Trophoblast cell (in vitro differentiated cells and primary cell): ENCODE results near the gene EMID1.

Experiments used
- DNase-seq, 2 donors: peaks; one replicate each; pipeline ENCODE4 v3.0.0-alpha.2; 2016
- H2AFZ ChIP-seq: 2 replicates; pipeline ENCODE4 v1.6.1; 2013; ENCODE audit warnings: low read length, moderate library complexity, mild to moderate bottlenecking; ENCODE audit not compliant: insufficient read depth, poor library complexity
- H2AK5ac ChIP-seq: 2 replicates; pipeline ENCODE4 v1.6.1; 2013; ENCODE audit warnings: mild to moderate bottlenecking, low read length
- H2BK120ac ChIP-seq: 2 replicates; pipeline ENCODE4 v1.6.1; 2013; ENCODE audit warnings: low read length, mild to moderate bottlenecking, moderate library complexity; ENCODE audit not compliant: insufficient read depth, poor library complexity
- H2BK12ac ChIP-seq: 2 replicates; pipeline ENCODE4 v1.6.1; 2013; ENCODE audit warnings: mild to moderate bottlenecking, low read length, moderate library complexity
- H2BK5ac ChIP-seq: 2 replicates; pipeline ENCODE4 v1.6.1; 2013; ENCODE audit warnings: low read length, low read depth, moderate library complexity, mild to moderate bottlenecking; ENCODE audit not compliant: poor library complexity
- H3K14ac ChIP-seq: 2 replicates; pipeline ENCODE4 v1.6.1; 2013; ENCODE audit warnings: mild to moderate bottlenecking, low read length
- H3K18ac ChIP-seq: 2 replicates; pipeline ENCODE4 v1.6.1; 2013; ENCODE audit warnings: mild to moderate bottlenecking, low read length
- H3K23ac ChIP-seq: 2 replicates; pipeline ENCODE4 v1.6.1; 2013; ENCODE audit warnings: low read length
- H3K27ac ChIP-seq: 2 replicates; pipeline ENCODE4 v1.5.1; 2013; ENCODE audit warnings: low read depth, mild to moderate bottlenecking, inconsistent platforms, low read length, moderate library complexity
- H3K27me3 ChIP-seq: 2 replicates; pipeline ENCODE4 v1.6.1; 2013; ENCODE audit warnings: inconsistent platforms, mild to moderate bottlenecking, low read length, moderate library complexity; ENCODE audit not compliant: insufficient read depth
- H3K36me3 ChIP-seq, 2 experiments: 1 replicate in 1 of 2; 2 replicates in 1 of 2; pipeline ENCODE4 v1.6.1; 2013; ENCODE audit warnings: low read length in 2 of 2, mild to moderate bottlenecking in 2 of 2, moderate library complexity in 1 of 2; ENCODE audit not compliant: insufficient read depth in 2 of 2, control insufficient read depth in 1 of 2
- H3K4ac ChIP-seq: 2 replicates; pipeline ENCODE4 v1.6.1; 2013; ENCODE audit warnings: low read depth, mild to moderate bottlenecking, low read length, moderate library complexity
- H3K4me1 ChIP-seq, 2 experiments: 1 replicate in 1 of 2; 2 replicates in 1 of 2; pipeline ENCODE4 v1.6.1; 2013; ENCODE audit warnings: low read length in 2 of 2, mild to moderate bottlenecking in 2 of 2, moderate library complexity in 1 of 2; ENCODE audit not compliant: insufficient read depth in 2 of 2, control insufficient read depth in 1 of 2
- H3K4me2 ChIP-seq: 2 replicates; pipeline ENCODE4 v1.6.1; 2013; ENCODE audit warnings: inconsistent platforms, mild to moderate bottlenecking, low read length, moderate library complexity
- H3K4me3 ChIP-seq: 2 replicates; pipeline ENCODE4 v1.5.1; 2013; ENCODE audit warnings: mild to moderate bottlenecking, low read depth, low read length, inconsistent platforms
- H3K79me1 ChIP-seq: one replicate; pipeline ENCODE4 v1.6.1; 2013; ENCODE audit warnings: low read length
- H3K79me2 ChIP-seq: 2 replicates; pipeline ENCODE4 v1.6.1; 2013; ENCODE audit warnings: low read length, mild to moderate bottlenecking; ENCODE audit not compliant: control insufficient read depth, insufficient read depth, poor library complexity
- H3K9ac ChIP-seq: 2 replicates; pipeline ENCODE4 v1.6.1; 2013; ENCODE audit warnings: mild to moderate bottlenecking, low read length
- H3K9me3 ChIP-seq: 2 replicates; pipeline ENCODE4 v1.6.1; 2013; ENCODE audit warnings: low read depth, mild to moderate bottlenecking, control low read depth, inconsistent platforms, low read length; ENCODE audit not compliant: insufficient read depth
- H4K12ac ChIP-seq: 2 replicates; pipeline ENCODE4 v1.6.1; 2013; ENCODE audit warnings: low read depth, mild to moderate bottlenecking, low read length, moderate library complexity
- H4K8ac ChIP-seq: 2 replicates; pipeline ENCODE4 v1.6.1; 2013; ENCODE audit warnings: low read depth, mild to moderate bottlenecking, low read length, moderate library complexity
- H4K91ac ChIP-seq: one replicate; pipeline ENCODE4 v1.6.1; 2013; ENCODE audit warnings: low read depth, mild to moderate bottlenecking, low read length, moderate library complexity
- WGBS: extraction: QIAGEN DNeasy Blood & Tissue Kit; methylation state at CpG from one replicate; pipeline ENCODE4 v1.1.7; 2013; ENCODE audit warnings: missing lambda C conversion rate; ENCODE audit not compliant: insufficient read length, insufficient coverage; ENCODE audit errors: extremely low coverage; 5-methylcytosine and 5-hydroxymethylcytosine counted together

Gene EMID1

DNA sequence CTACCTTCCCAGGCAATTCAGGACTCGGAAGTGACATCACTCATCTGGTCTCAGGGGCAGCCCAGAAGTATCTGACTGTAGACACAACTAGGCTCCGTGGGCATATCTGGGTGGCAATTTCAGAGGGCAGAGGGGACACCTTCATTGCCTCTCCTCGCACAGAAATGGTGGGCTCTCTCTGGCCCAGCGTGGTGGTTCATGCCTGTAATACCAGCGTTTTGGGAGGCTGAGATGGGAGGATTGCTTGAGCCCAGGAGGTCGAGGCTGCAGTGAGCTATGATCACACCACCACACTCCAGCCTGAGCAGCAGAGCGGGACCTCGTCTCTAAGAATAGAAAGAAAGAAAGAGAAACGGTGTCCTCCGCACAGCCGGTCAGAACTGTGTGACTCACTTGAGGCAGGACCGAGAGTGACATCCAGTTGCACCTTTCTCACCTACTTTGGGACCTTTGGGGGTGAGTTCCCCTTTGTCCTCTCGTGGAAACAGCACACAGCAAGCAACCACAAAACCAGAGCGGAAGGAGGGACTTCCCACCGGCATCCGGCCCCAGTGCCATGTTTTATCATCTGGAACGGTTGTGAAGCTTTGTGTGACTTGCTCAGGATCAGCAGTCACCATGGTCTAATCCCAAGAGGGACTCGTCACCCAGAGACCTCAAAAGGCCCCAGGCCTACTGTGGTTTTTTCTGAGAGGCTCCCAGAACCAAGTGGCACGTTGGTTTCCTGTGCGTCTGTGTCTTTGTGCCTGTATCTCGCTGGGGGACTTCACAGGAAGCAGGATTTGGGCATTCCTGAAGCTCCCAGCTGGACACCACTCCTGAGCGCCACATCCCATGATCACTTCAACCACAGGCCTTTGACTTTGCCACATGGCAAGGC is 38.4 kb upstream of the EMID1 start:
- H3K27ac ChIP-seq = no peak overlapping the region
- H3K79me2 ChIP-seq = no peaks in the 10 kb centered on the region
- H4K12ac ChIP-seq = no peak overlapping the region
- H3K27me3 ChIP-seq = no peaks in the 10 kb centered on the region
- peak; percentile 3 to 10 for DNase-seq
- H3K9me3 ChIP-seq = no peaks in the 10 kb centered on the region
- H2BK120ac ChIP-seq = no peak overlapping the region
- no peak overlapping the region for H3K23ac ChIP-seq
- H3K14ac ChIP-seq = no peak overlapping the region
- no peak overlapping the region for H3K4me2 ChIP-seq
- H2BK5ac ChIP-seq = no peak overlapping the region
- no peak overlapping the region for H2AK5ac ChIP-seq
- no peaks in the 10 kb centered on the region for H3K36me3 ChIP-seq
- no peak overlapping the region for H3K4me3 ChIP-seq
- WGBS = no CpG with 5 or more reads among the region's 22 CpGs
- H3K4me1 ChIP-seq = no peaks in the 10 kb centered on the region
- no peak overlapping the region for H4K91ac ChIP-seq
- H3K18ac ChIP-seq = no peak overlapping the region
- H2AFZ ChIP-seq = no peak overlapping the region
- no peak overlapping the region for H3K4ac ChIP-seq
- H3K9ac ChIP-seq = no peak overlapping the region
- H2BK12ac ChIP-seq = no peak overlapping the region
- H4K8ac ChIP-seq = no peak overlapping the region
- H3K79me1 ChIP-seq = no peaks in the 10 kb centered on the region

DNA sequence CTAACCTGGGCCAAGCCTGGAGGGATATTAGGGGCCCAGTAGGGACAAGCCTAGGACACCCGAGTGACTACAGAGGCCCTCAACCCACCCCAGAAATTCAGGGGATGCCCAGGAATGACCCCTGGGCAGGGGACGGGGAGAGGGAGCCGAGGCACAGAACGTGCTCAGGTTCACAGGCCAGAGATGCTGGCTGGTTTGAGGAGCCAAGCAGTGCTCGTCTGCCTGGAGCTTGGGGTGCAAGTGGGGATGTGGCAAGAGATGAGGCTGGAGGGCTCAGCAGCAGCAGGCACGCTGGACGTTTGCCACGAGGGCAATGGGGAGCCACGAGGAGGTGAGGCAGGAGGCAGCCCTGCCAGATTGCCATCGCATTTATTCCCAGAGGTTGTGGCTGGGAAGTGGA is 34.0 kb upstream of the EMID1 start:
- H3K18ac ChIP-seq = no peak overlapping the region
- H3K23ac ChIP-seq = no peak overlapping the region
- H4K8ac ChIP-seq = no peak overlapping the region
- no peak overlapping the region for H2AK5ac ChIP-seq
- H2BK12ac ChIP-seq = no peak overlapping the region
- H3K79me2 ChIP-seq = no peaks in the 10 kb centered on the region
- no peaks in the 10 kb centered on the region for H3K27me3 ChIP-seq
- H3K4me1 ChIP-seq = no peaks in the 10 kb centered on the region
- H3K79me1 ChIP-seq = no peaks in the 10 kb centered on the region
- H3K4me3 ChIP-seq = no peak overlapping the region
- no peak overlapping the region for H2BK5ac ChIP-seq
- no peak overlapping the region for H4K12ac ChIP-seq
- no peak overlapping the region for H3K4me2 ChIP-seq
- no peak overlapping the region for H4K91ac ChIP-seq
- H3K4ac ChIP-seq = no peak overlapping the region
- no peaks in the 10 kb centered on the region for H3K9me3 ChIP-seq
- no CpG with 5 or more reads among the region's 10 CpGs for WGBS
- DNase-seq = no peak
- H3K14ac ChIP-seq = no peak overlapping the region
- no peak overlapping the region for H3K9ac ChIP-seq
- no peak overlapping the region for H3K27ac ChIP-seq
- no peaks in the 10 kb centered on the region for H3K36me3 ChIP-seq
- no peak overlapping the region for H2AFZ ChIP-seq
- H2BK120ac ChIP-seq = no peak overlapping the region

DNA sequence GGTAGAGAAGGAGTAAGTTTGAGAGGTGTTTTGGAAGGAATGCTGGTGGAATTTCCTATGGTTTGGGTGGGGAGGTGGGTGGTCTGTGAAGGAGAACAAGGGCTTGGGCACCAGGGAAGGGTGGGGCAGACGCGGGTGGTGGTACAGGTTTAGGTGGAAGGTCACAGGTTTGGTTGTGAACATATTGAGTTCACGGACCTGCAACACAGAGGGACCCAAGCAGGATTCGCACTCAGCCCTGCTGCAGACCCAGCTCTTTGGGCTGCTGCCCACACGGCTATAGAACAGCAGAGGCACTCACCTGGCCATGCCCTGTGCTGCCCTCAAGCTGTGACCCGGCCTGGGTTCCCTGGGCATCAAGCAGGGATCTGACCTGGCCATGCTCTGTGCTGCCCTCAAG is 33.5 kb upstream of the EMID1 start:
- H3K14ac ChIP-seq = no peak overlapping the region
- no CpG with 5 or more reads among the region's 6 CpGs for WGBS
- no peak overlapping the region for H2BK120ac ChIP-seq

DNA sequence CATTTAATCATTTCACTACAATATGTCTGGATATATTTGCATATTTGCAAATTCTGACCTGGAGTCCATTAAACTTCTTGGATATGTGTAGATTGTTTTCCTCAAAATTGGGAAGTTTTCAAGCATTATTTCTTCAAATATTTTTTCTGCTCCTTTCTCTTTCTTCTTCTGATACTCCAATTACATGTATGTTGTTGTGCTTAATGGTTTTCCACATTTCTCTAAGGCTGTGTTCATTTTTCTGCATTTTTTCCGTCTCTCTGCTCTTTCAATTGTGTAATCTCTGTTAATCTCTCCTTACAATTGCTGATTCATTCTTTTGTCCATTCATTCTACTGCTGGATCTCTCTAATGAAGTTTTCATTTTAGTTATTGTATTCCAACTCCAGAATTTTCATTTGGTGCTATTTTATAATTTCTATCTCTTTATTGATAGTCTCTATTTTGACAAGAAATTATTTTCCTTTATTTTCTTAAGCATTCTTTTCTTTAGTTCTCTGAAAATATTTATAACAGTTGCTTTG is 30.3 kb upstream of the EMID1 start:
- Histone ChIP-seq H2BK12ac (no peak overlapping the region), H3K4me2 (no peak overlapping the region), H4K91ac (no peak overlapping the region), H4K8ac (no peak overlapping the region), H2BK5ac (no peak overlapping the region), H3K4me3 (no peak overlapping the region), H3K4me1 (no peaks in the 10 kb centered on the region), H4K12ac (no peak overlapping the region), H2AK5ac (no peak overlapping the region), H3K79me1 (no peaks in the 10 kb centered on the region), H3K23ac (no peak overlapping the region), H3K79me2 (no peaks in the 10 kb centered on the region), H3K36me3 (no peaks in the 10 kb centered on the region), H3K27ac (no peak overlapping the region), H3K18ac (no peak overlapping the region), H2AFZ (no peak overlapping the region), H3K14ac (no peak overlapping the region), H3K27me3 (no peaks in the 10 kb centered on the region), H3K9ac (no peak overlapping the region), H3K9me3 (no peaks in the 10 kb centered on the region), H2BK120ac (no peak overlapping the region), H3K4ac (no peak overlapping the region)
- WGBS = no CpG with 5 or more reads among the region's 1 CpG
- DNase-seq = no peak

More for the DNA sequence above, 33.5 kb upstream of the EMID1 start:
- no peak overlapping the region for H2BK5ac ChIP-seq
- H3K27ac ChIP-seq = no peak overlapping the region
- no peaks in the 10 kb centered on the region for H3K79me2 ChIP-seq
- no peak overlapping the region for H4K12ac ChIP-seq
- no peak overlapping the region for H4K91ac ChIP-seq
- H3K9ac ChIP-seq = no peak overlapping the region
- H4K8ac ChIP-seq = no peak overlapping the region
- no peak overlapping the region for H2AFZ ChIP-seq
- H3K4me2 ChIP-seq = no peak overlapping the region
- no peak overlapping the region for H2BK12ac ChIP-seq
- no peaks in the 10 kb centered on the region for H3K36me3 ChIP-seq
- no peak overlapping the region for H2AK5ac ChIP-seq
- no peaks in the 10 kb centered on the region for H3K9me3 ChIP-seq
- H3K27me3 ChIP-seq = no peaks in the 10 kb centered on the region
- DNase-seq = no peak
- no peak overlapping the region for H3K4ac ChIP-seq
- no peak overlapping the region for H3K23ac ChIP-seq
- no peak overlapping the region for H3K4me3 ChIP-seq
- H3K79me1 ChIP-seq = no peaks in the 10 kb centered on the region
- H3K18ac ChIP-seq = no peak overlapping the region
- H3K4me1 ChIP-seq = no peaks in the 10 kb centered on the region
